GM19035 (cell line): ENCODE data around the gene CUL1.

ENCODE experiments used
- ATAC-seq: cut with Tn5 transposase; IDR thresholded peaks from one replicate; pipeline ENCODE4 v1.9.1; 2021; ENCODE audit not compliant: unreplicated experiment

CUL1 gene

GRCh38 chr7:148717266-148717793, 18.6 kb downstream of the CUL1 start:
- no peak for ATAC-seq

DNA sequence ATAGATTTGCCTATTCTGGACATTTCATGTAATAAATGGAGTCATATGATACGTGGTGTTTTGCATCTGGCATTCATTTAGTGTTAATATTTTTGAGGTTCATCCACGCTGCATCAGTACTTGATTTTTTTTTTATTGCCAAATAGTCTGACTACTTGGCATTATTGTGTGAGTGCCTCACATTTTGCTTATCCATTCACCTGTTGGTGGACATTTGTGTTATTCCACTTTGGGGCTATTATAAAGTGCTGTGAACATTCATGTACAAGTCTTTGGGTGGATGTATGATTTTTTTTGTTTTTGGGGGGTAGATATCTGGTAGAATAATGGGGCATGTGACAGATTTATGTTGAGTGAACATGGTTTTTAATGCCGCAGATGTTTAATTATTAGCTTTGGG, 19.7 kb downstream of the CUL1 start:
- ATAC-seq = no peak

GRCh38 chr7:148719753-148720152, 21.1 kb downstream of the CUL1 start:
- no peak for ATAC-seq

DNA sequence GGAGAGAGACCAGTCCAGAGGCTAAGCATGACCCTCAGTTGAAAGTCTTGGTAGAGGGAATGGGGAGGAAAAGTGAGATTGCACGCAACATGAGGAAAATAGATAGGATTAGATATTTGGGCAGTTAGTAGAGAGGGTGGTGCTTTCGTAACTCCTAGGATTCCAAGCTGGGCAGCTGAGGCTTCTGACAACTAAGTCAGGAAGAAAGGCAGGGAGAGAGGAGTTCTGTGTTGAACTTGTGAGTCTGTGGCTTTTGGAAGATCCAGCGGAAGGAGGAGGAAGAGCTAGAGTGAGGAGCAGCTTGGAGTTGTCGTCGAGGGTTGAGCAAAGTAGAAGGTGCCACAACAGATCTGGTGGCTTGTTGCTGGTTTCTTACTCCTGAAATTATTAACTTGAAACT, 21.8 kb downstream of the CUL1 start:
- no peak for ATAC-seq

GRCh38 chr7:148721390-148721789, 22.7 kb downstream of the CUL1 start:
- ATAC-seq = no peak

DNA sequence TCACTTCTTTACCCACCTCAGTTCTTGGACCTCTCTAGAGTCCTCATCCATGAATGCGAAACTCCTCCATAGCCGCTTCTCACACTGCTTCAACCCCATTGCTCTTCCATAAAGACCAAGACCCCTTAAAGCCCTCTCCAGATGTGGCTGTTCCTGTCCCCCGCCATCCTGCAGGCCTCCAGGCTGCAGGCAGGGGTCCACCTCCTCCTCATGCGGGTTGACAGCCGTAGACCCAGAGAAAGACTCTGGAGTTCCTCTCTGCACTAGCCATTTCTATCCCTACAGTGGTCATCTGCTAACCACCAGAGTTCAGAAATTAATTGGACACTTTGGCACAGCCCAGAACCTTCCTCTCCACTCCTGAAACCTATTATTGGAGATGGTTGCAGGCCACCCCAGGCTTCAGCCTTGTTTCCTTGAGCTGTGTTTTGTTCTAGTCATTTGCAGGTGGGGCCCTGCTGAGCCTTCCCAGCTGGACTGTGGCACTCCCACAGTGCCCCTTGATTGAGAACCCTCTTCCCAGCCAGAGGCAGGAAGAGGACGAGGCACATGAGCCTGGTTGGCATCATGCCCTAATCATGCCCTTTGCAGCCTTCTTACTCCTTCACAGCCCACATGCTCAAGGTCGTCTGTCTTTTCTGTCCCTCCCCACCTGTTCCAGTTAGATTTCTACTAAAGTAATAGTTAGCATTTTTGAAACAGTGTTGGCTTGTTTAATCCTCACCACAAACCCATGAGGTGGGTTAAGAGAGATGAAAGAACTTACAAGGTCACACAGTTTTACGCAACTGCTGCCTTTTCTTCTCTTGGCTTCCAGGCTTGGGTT, 23.9 kb downstream of the CUL1 start:
- no peak for ATAC-seq

DNA sequence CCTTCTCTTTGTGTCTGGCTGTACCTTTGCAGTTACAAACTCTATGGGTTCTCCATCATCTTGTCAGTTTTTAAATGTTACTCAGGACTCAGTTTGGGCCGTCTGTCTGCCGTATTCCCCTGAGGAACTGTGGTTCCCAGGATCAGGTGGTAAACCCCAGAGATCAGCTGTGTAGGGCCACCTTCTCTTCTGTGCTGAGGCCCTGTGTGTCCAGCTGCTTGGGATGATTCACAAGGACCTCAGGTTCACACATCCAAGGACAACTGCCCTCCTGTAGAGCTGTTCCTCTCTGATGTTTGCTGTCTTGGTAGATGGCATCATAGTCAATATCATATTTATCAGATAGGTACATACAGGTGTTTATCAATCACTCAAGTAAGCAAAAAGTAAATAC, 24.5 kb downstream of the CUL1 start:
- no peak for ATAC-seq

GRCh38 chr7:148723846-148724245, 25.1 kb downstream of the CUL1 start:
- no peak for ATAC-seq

DNA sequence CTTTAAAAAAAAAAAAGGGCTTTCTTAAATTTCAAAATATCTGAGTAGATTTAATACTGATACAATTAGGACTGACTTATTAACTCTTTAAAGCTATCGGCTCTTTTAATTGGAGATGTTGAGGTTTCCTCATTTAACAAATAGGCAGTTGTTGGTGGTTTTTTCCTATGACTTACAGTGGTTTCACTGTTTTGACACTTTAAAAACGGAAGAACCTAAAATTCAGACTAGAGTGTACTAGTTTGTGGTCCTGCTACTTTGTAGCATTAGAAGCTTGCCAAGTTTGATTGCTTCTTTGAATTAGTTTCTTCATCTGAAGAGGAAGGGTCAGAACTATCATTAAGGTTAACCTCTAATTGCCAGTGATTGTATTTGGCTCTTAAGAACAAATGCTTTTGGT, 27.7 kb downstream of the CUL1 start:
- ATAC-seq = no peak

GRCh38 chr7:148727501-148728278, 29.0 kb downstream of the CUL1 start:
- no peak for ATAC-seq

GRCh38 chr7:148729984-148730733, 31.5 kb downstream of the CUL1 start:
- ATAC-seq = no peak

DNA sequence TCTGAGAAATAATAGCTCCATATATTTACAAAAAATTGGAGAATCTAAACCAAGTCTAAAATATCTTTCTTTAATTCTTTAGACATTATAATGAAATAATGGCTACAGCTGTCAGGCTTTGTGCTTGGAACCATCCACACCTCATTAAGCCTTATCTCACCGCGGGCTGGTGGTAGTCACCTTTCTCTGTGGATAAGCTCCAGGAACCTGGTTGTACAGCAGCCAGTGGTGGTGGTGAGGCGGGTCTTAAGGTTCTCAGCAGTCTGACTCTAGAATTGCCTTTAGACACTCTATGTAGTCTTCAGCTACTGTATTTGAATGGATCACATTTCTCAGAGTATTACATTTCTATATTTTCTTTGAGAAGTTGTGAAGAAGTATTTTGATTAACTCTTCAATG, 34.2 kb downstream of the CUL1 start:
- ATAC-seq = no peak

- no peak for ATAC-seq
Observed at GRCh38 chr7:148733496-148733895, 34.8 kb downstream of the CUL1 start.

GRCh38 chr7:148735141-148735540, 36.4 kb downstream of the CUL1 start:
- ATAC-seq = no peak

DNA sequence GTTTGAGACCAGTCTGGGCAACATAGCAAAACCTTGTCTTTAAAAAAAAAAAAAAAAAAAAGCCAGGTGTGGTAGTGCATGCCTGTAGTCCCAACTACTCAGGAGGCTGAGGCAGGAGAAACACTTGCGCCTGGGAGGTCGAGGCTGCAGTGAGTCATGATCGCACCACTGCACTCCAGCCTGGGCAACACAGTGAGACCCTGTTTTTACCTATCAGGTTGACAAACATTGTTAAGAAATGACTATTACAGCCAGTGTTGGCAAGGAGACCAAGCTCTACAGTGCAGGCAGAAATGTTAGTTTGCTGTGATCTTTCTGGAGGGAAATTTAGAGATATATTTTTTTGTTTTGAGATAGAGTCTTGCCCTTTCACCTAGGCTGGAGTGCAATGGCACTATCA, 37.3 kb downstream of the CUL1 start:
- no peak for ATAC-seq

DNA sequence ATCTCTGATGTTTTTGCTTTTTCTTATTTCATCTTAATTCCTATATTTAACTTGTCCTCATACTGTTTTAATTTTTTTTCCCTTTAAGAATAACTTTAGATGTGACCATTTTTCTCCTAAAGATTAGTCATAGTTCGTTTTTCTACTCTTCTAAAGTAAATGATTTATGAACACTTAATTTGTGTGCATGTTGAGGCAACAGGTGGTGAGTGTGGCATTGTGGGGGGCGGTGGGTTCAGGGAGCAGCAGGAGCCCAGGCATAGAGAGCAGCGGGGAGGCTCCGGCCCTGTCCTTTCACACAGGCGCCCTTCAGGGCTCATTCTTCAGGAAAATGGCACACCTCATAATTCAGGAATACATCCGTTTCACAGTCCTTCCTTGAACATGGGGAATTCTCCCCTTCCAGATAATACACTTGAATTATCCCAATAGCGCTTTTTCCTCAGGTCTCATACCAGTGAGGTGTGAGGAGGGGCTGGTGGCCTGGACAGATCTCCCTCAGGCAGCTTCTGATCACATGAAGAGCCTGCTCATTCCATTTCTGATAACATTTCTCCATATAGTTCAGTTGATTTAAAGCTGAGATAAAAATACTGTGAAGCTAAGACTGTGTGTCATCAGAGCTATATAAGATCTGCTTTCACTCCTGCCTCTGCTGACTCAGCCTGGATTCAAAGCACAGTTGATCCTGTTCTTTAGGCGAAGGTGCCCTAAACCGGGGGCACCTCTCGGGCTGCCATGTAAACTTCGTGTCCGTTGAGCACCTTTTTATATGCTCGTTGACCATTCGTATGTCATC, 40.2 kb downstream of the CUL1 start:
- no peak for ATAC-seq

- no peak for ATAC-seq
Observed at GRCh38 chr7:148746135-148746534, 47.4 kb downstream of the CUL1 start.

- no peak for ATAC-seq
Observed at GRCh38 chr7:148747274-148747673, 48.6 kb downstream of the CUL1 start.

DNA sequence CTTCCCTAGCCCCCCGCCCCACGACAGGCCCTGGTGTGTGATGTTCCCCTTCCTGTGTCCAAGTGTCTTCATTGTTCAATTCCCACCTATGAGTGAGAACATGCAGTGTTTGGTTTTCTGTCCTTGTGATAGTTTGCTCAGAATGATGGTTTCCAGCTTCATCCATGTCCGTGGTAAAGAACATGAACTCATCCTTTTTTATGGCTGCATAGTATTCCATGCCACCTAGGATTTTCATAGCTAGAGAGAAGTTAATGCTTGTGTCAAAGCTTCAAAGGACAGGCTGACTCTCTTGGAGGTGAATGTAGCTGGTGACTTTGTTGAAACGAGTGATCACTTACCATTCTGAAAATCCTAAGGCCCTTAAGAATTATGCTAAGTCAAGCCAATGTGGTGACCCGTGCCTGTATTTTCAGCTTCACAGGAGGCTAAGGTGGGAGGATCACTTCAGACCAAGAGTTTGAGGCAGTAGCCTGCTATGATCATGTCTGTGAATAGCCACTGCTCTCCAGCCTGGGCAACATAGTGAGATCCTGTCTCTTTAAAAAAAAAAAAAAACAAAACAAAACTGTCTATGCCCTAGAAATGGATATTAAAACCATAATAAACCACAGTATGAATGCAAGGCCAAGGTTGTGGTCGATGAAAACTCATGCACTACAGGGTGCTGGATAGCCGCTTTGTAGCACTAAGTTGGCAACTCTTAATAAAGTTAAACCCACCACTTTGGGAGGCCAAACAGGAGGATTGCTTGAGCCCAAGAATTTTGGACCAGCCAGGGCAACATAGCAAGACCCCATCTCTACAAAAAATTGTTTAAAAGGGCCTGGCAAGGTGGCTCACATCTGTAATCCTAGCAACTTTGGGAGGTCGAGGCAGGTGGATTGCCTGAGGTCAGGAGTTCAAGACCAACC, 52.0 kb downstream of the CUL1 start:
- ATAC-seq = no peak

GRCh38 chr7:148753224-148753623, 54.5 kb downstream of the CUL1 start:
- no peak for ATAC-seq
